Brain microvascular endothelial cell (primary cell): ENCODE results near the gene THSD7B.

Source experiments
- DNase-seq: peaks from one replicate; pipeline ENCODE4 v3.0.0-alpha.2; 2020
- H3K27ac ChIP-seq: fragments of 250-450 bp; sonication (Bioruptor Pico); 2 replicates; pipeline ENCODE4 v1.5.1; 2020; ENCODE audit warnings: mild to moderate bottlenecking, moderate library complexity
- H3K27me3 ChIP-seq: fragments of 250-450 bp; sonication (Bioruptor Pico); replicated peaks from 2 replicates; pipeline ENCODE4 v1.5.1; 2020; ENCODE audit warnings: mild to moderate bottlenecking
- H3K36me3 ChIP-seq: fragments of 250-450 bp; sonication (Bioruptor Pico); replicated peaks from 2 replicates; pipeline ENCODE4 v1.5.1; 2020; ENCODE audit warnings: mild to moderate bottlenecking
- H3K4me3 ChIP-seq: 2 replicates; pipeline ENCODE4 v1.5.1; 2011; ENCODE audit warnings: low read depth, mild to moderate bottlenecking, control low read depth, low read length, moderate library complexity
- CTCF ChIP-seq: IDR thresholded peaks from 2 replicates; pipeline ENCODE4 v1.5.1; 2011; ENCODE audit warnings: low read depth, mild to moderate bottlenecking, moderate library complexity, low read length, control low read depth, inconsistent platforms; ENCODE audit errors: missing control alignments
- in situ Hi-C: cut with HindIII; loops from 2 replicates; pipeline ENCODE4 v1.10.0; 2017; ENCODE audit warnings: low sequenced_read_pairs, low pct_ligation_motif_present

Gene THSD7B

GRCh38 chr2:136860443-136860958 is 95.2 kb downstream of the THSD7B start:
- TF ChIP-seq CTCF, result no peak
- H3K27ac ChIP-seq, result no peak overlapping the region
- H3K36me3 ChIP-seq, result no peaks in the 10 kb centered on the region
- in situ Hi-C loops, result no loop called here
- DNase-seq, result no peak
- no peak overlapping the region for H3K4me3 ChIP-seq
- H3K27me3 ChIP-seq, result no peaks in the 10 kb centered on the region

GRCh38 chr2:136863468-136863867 is 98.1 kb downstream of the THSD7B start:
- TF ChIP-seq CTCF, result no peak
- no peaks in the 10 kb centered on the region for H3K36me3 ChIP-seq
- DNase-seq, result no peak
- H3K27ac ChIP-seq, result no peak overlapping the region
- in situ Hi-C loops, result no loop called here
- H3K4me3 ChIP-seq, result no peak overlapping the region
- H3K27me3 ChIP-seq, result no peaks in the 10 kb centered on the region

- in situ Hi-C loops, result no loop called here
- no peak overlapping the region for H3K27ac ChIP-seq
- DNase-seq, result peak; percentile 2
- no peak overlapping the region for H3K4me3 ChIP-seq
- no peaks in the 10 kb centered on the region for H3K36me3 ChIP-seq
- no peak for TF ChIP-seq CTCF
- no peaks in the 10 kb centered on the region for H3K27me3 ChIP-seq
Observed at GRCh38 chr2:136863874-136864273, 98.5 kb downstream of the THSD7B start.

- in situ Hi-C loops, result no loop called here
- DNase-seq, result no peak
- no peak for TF ChIP-seq CTCF
- Histone ChIP-seq H3K4me3 (no peak overlapping the region), H3K36me3 (no peaks in the 10 kb centered on the region), H3K27me3 (no peaks in the 10 kb centered on the region), H3K27ac (no peak overlapping the region)
Observed at GRCh38 chr2:136871424-136871823, 106.1 kb downstream of the THSD7B start.

GRCh38 chr2:136874258-136874657 is 108.9 kb downstream of the THSD7B start:
- Histone ChIP-seq H3K27me3 (no peaks in the 10 kb centered on the region), H3K36me3 (no peaks in the 10 kb centered on the region), H3K4me3 (no peak overlapping the region), H3K27ac (no peak overlapping the region)
- in situ Hi-C loops, result no loop called here
- TF ChIP-seq CTCF, result peak; percentile 46
- peak; percentile 38 for DNase-seq

- H3K4me3 ChIP-seq, result no peak overlapping the region
- DNase-seq, result no peak
- no peaks in the 10 kb centered on the region for H3K36me3 ChIP-seq
- H3K27ac ChIP-seq, result no peak overlapping the region
- no peak for TF ChIP-seq CTCF
- H3K27me3 ChIP-seq, result no peaks in the 10 kb centered on the region
- in situ Hi-C loops, result no loop called here
Observed at GRCh38 chr2:136891100-136891499, 125.8 kb downstream of the THSD7B start.
